GM12801 (cell line): ENCODE data around the gene ZCCHC4.

Source experiments
- TF ChIP-seq, protein P1 (sequence below): IDR thresholded peaks from one replicate; pipeline ENCODE4 v1.5.1; 2011; ENCODE audit warnings: control low read depth; ENCODE audit not compliant: insufficient read length; ENCODE audit errors: extremely low read depth

The ZCCHC4 gene

DNA sequence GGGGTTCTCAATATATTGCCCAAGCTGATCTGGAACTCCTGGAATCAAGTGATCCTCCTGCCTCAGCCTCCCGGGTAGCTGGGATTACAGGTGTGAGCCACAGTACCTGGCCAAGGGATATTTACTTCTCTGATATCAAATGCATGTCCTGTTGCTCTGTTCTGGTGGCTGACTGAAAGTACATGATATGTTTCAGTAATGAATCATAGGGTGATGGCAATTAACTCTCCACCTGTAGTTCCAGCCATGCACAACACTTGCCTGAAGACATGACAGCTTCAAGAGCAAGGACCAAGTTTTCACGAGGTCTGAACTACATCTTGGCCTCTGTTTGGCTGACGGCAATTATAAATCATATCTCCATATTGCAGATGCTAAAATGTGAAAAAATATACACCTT is 9.1 kb downstream of the ZCCHC4 start:
- TF ChIP-seq, protein P1, sequence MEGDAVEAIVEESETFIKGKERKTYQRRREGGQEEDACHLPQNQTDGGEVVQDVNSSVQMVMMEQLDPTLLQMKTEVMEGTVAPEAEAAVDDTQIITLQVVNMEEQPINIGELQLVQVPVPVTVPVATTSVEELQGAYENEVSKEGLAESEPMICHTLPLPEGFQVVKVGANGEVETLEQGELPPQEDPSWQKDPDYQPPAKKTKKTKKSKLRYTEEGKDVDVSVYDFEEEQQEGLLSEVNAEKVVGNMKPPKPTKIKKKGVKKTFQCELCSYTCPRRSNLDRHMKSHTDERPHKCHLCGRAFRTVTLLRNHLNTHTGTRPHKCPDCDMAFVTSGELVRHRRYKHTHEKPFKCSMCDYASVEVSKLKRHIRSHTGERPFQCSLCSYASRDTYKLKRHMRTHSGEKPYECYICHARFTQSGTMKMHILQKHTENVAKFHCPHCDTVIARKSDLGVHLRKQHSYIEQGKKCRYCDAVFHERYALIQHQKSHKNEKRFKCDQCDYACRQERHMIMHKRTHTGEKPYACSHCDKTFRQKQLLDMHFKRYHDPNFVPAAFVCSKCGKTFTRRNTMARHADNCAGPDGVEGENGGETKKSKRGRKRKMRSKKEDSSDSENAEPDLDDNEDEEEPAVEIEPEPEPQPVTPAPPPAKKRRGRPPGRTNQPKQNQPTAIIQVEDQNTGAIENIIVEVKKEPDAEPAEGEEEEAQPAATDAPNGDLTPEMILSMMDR: no peak

DNA sequence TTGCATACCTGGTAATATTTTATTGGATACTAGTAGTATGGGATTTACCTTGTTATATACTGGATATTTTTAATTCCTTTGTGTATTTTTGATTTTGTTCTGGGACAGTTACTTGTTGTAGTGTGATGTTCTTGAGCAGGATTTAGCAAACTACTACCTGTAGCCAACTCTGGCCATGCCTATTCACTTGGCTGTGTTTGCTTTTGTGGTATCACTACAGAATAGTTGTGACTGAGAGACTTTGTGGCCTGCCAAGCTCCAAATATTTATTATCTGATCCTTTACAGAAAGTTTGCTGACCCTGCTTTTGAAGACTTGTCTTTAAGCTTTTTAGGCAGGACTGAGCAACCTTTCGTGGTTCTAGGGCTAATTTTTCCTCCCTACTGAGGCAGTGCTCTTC is 17.8 kb downstream of the ZCCHC4 start:
- TF ChIP-seq, protein P1: no peak

DNA sequence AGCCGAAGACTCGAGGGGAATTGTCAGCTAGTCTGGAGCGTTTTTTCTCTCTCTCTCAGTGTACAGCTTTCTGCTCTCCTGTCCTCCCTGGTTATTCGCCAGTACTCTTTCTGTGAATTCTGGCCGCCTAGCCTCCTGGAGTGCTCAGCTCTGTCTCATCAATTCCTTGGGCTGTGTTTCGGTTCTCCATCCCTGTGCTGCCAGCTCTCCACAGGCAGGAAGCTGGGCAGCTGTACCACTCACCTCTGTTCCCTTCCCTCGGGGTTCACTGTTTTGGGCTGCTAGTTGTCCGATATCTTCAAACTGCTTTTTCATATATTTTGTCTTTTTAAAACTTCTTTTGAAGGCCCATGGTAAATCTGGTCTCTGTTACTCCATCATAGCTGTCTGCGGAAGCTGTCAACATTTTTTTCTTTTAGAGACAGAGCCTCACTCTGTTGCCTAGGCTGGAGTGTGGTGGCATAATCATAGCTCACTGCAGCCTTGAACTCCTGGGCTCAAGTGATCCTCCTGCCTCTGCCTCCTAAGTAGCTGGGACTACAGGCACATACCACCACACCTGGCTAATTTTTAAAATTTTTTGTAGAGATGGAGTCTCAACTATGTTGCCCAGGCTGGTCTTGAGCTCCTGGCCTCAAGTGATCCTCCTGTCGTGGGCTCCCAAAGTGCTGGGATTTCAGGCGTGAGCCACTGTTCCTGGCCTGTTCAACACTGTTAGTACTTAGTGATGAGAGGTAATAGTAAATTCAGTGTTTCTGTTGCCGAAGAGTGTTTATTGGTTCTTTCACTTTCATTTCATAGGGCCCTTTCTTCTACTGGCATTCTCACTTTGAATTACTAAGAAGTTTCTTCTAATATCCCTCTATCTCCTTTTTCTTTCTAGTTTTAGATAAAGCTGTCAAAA is 18.6 kb downstream of the ZCCHC4 start:
- TF ChIP-seq, protein P1: no peak

DNA sequence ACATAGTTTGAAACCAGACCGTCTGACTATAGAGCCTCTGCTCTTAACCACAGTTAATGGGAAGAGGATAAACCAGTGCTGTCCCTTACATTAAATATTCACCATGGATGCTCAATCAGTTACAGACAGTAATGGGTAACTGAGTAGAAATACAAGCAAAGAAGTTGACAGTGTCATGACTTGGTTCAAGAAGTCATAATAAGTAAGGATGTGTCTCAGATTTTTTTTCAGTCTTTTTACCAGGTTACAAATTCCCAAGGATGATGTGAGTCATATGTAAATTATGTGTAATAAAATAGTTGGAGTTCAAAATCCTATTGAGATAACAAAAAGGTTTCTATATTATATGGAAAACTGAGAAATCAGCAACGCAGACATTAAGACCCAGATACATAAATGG is 31.1 kb downstream of the ZCCHC4 start:
- TF ChIP-seq, protein P1: no peak

DNA sequence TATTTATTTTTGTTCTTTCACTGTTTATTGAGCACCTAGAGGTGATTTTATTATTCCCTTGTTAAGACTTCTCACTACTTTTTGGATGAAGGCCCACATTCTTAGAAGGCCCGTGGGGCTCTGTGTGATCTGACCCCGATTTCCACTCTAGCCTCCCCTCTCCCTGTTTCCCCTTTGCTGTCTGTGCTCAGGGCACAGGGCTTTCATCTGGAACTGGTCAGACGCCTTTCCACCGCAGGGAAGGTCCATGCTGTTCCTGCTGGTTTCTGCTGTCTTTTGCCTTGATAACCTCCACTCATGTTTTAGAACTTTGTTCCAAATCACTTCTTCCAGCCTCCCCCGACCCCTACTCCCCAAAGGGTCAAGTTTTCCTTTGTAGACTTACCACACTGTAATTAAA is 33.2 kb downstream of the ZCCHC4 start:
- TF ChIP-seq, protein P1: no peak

DNA sequence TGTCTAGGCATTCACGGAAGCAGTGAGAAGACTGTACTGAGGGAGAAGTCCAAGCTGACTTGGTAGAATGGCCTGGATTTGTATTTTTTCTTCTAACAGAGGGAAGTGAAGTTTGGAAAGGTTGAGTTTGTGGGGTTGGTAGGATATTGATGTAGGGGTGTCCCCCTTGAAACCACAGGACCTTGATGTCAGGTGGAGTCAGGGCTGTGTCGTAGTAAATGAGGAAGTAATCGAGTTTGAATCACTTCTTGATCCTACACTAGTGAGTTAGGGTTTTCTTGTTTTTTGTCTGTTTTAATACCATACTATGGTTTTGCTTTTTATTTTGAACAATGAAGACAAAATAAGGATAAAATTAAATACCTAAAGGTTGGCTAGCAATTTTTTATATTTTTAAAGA is 34.3 kb downstream of the ZCCHC4 start:
- TF ChIP-seq, protein P1: no peak

DNA sequence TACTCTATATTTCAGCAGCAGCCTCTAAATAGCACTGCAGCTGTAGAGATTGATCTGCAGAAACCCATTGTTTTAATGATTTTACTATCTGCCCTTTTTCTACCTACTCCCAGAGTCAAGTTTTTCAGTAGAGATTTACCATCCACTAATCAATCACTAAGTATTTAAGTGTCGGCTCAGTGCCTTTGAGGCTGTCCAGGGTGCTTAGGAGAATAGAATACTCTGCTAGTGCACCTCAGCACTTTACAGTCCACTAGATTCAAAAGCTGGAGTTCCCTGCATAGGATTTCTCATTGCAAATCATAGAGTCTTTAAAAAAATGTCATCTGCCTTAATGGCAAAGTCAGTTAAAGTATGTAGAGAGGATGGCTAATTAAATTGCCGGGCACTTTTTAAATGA is 34.9 kb downstream of the ZCCHC4 start:
- TF ChIP-seq, protein P1: no peak
